Right ventricle myocardium inferior (tissue), 1 donor: ENCODE data around the gene ASIC2. TPM values are rescaled to one million over a fixed set of nuclear protein-coding genes. Genes with fewer than 3 reads are reported as not detected.
A peak's percentile ranks its signal among the peaks of the same experiment; 100 is the strongest.

ENCODE experiments used
- ATAC-seq: fragments of 200-7000 bp; cut with Tn5 transposase; one replicate; pipeline ENCODE4 v1.9.1; 2020; ENCODE audit warnings: mild to moderate bottlenecking, moderate library complexity
- DNase-seq: peaks from one replicate; pipeline ENCODE4 v3.0.0; 2021; ENCODE audit errors: missing footprints
- intact Hi-C: fragments of 100-400 bp; cut with DNase I; formaldehyde crosslinking; loops from one replicate; pipeline ENCODE4 v1.11.0; 2022
- long read RNA-seq: library from polyadenylated mRNA; unstranded; transcript quantifications from one replicate; pipeline ENCODE4 v2.0.0, GENCODE V29; 2021
- total RNA-seq: library from RNA; stranded (reverse); fragmentation: NEBNext Ultra II Directional; extraction: Animal tissue kit (Norgen Biotek cat#: 25700); gene quantifications from one replicate; pipeline ENCODE4 v1.2.1, GENCODE V29; 2021
- donor health status: DM: no; HTN: yes; CAD: no; lungs with severe emphysema.

The ASIC2 gene
- total RNA-seq = not detected
- long read RNA-seq = 0 reads

- ATAC-seq (no peak), DNase-seq (no peak)
- intact Hi-C loops = no loop called here
Measured at GRCh38 chr17:33292981-33293867, at the start of gene ASIC2. Gene ASIC2, minus strand, starts transcription at chr17:33293295.

GRCh38 chr17:33342025-33342424, 48.9 kb upstream of the ASIC2 start:
- DNase-seq (no peak), ATAC-seq (no peak)

GRCh38 chr17:33338242-33338641, 45.1 kb upstream of the ASIC2 start:
- intact Hi-C loops = no loop called here
- ATAC-seq = no peak
- DNase-seq = no peak

More at GRCh38 chr17:33342025-33342424, 48.9 kb upstream of the ASIC2 start:
- intact Hi-C loops = no loop called here

- intact Hi-C loops = no loop called here
- DNase-seq (no peak), ATAC-seq (no peak)
Measured at GRCh38 chr17:33335491-33336173, 42.5 kb upstream of the ASIC2 start.

- intact Hi-C loops = no loop called here
- no peak for ATAC-seq
Measured at GRCh38 chr17:33334703-33335102, 41.6 kb upstream of the ASIC2 start.

GRCh38 chr17:33330877-33331276, 37.8 kb upstream of the ASIC2 start:
- ATAC-seq (no peak), DNase-seq (no peak)
- intact Hi-C loops = no loop called here

More at GRCh38 chr17:33334703-33335102, 41.6 kb upstream of the ASIC2 start:
- DNase-seq = no peak

- ATAC-seq (no peak), DNase-seq (no peak)
- intact Hi-C loops = no loop called here
Measured at GRCh38 chr17:33328129-33328528, 35.0 kb upstream of the ASIC2 start.

GRCh38 chr17:33324736-33325135, 31.6 kb upstream of the ASIC2 start:
- ATAC-seq (no peak), DNase-seq (no peak)
- intact Hi-C loops = no loop called here

- ATAC-seq = no peak
- intact Hi-C loops = no loop called here
- no peak for DNase-seq
Measured at GRCh38 chr17:33322063-33322462, 29.0 kb upstream of the ASIC2 start.

GRCh38 chr17:33318241-33318640, 25.1 kb upstream of the ASIC2 start:
- ATAC-seq (peak; percentile 42), DNase-seq (no peak)
- intact Hi-C loops = no loop called here

- no peak for DNase-seq
- intact Hi-C loops = no loop called here
- ATAC-seq = peak; percentile 54
Measured at GRCh38 chr17:33316746-33317145, 23.7 kb upstream of the ASIC2 start.

GRCh38 chr17:33310296-33310695, 17.2 kb upstream of the ASIC2 start:
- ATAC-seq (no peak), DNase-seq (no peak)
- intact Hi-C loops = no loop called here

- intact Hi-C loops = no loop called here
- DNase-seq = no peak
- no peak for ATAC-seq
Measured at GRCh38 chr17:33303254-33303653, 10.2 kb upstream of the ASIC2 start.

- DNase-seq = no peak
- intact Hi-C loops = no loop called here
Measured at GRCh38 chr17:33302394-33302793, 9.3 kb upstream of the ASIC2 start.

GRCh38 chr17:33300241-33300640, 7.1 kb upstream of the ASIC2 start:
- intact Hi-C loops = no loop called here
- ATAC-seq (no peak), DNase-seq (no peak)

More at GRCh38 chr17:33302394-33302793, 9.3 kb upstream of the ASIC2 start:
- ATAC-seq = no peak

GRCh38 chr17:33299115-33299514, 6.0 kb upstream of the ASIC2 start:
- DNase-seq (no peak), ATAC-seq (no peak)
- intact Hi-C loops = no loop called here

- DNase-seq (no peak), ATAC-seq (no peak)
- intact Hi-C loops = no loop called here
Measured at GRCh38 chr17:33297643-33298042, 4.5 kb upstream of the ASIC2 start.

GRCh38 chr17:33294994-33295393, 1.9 kb upstream of the ASIC2 start:
- intact Hi-C loops = no loop called here
- no peak for ATAC-seq
- DNase-seq = no peak

- DNase-seq = no peak
- intact Hi-C loops = no loop called here
- ATAC-seq = no peak
Measured at GRCh38 chr17:33292201-33292980, 704 bp downstream of the ASIC2 start.
